Neural progenitor cell (in vitro differentiated cells): Measurements from ENCODE around the gene TNFRSF25. TPM values are rescaled to one million over a fixed set of nuclear protein-coding genes. Genes with fewer than 3 reads are reported as not detected.

ENCODE experiments used
- DNase-seq: peaks from one replicate; pipeline ENCODE4 v3.0.0-alpha.2; 2016; ENCODE audit warnings: low spot score
- H2AFZ ChIP-seq: fragments of 200-600 bp; sonication (generic); replicated peaks from 2 replicates; pipeline ENCODE4 v1.6.1; 2016; ENCODE audit warnings: antibody characterized with exemption
- H3F3A ChIP-seq: fragments of 200-600 bp; sonication (generic); 2 replicates; pipeline ENCODE4 v1.6.1; 2016; ENCODE audit warnings: antibody characterized with exemption, low read depth
- H3K27ac ChIP-seq: fragments of 200-600 bp; sonication (generic); 2 replicates; pipeline ENCODE4 v1.5.1; 2016; ENCODE audit warnings: mild to moderate bottlenecking
- H3K27me3 ChIP-seq: fragments of 200-600 bp; sonication (generic); 2 replicates; pipeline ENCODE4 v1.6.1; 2016; ENCODE audit warnings: mild to moderate bottlenecking, moderate library complexity
- H3K36me3 ChIP-seq: fragments of 200-600 bp; sonication (generic); 2 replicates; pipeline ENCODE4 v1.5.1; 2016
- H3K4me1 ChIP-seq: fragments of 200-600 bp; sonication (generic); 2 replicates; pipeline ENCODE4 v1.6.1; 2016; ENCODE audit warnings: mixed run types
- H3K4me2 ChIP-seq: fragments of 200-600 bp; sonication (generic); 2 replicates; pipeline ENCODE4 v1.6.1; 2016
- H3K4me3 ChIP-seq: fragments of 200-600 bp; sonication (generic); 2 replicates; pipeline ENCODE4 v1.5.1; 2016
- H3K79me2 ChIP-seq: fragments of 200-600 bp; sonication (generic); 2 replicates; pipeline ENCODE4 v1.6.1; 2016; ENCODE audit warnings: low read depth
- H3K9ac ChIP-seq: fragments of 200-600 bp; sonication (generic); 2 replicates; pipeline ENCODE4 v1.6.1; 2016
- H3K9me3 ChIP-seq: fragments of 200-600 bp; sonication (generic); 2 replicates; pipeline ENCODE4 v1.5.1; 2016; ENCODE audit warnings: low read depth
- H4K20me1 ChIP-seq: fragments of 200-600 bp; sonication (generic); 2 replicates; pipeline ENCODE4 v1.6.1; 2016; ENCODE audit warnings: low read depth
- H3K27ac Mint-ChIP-seq: 3 replicates; pipeline ENCODE4 v1.8.0; 2021; ENCODE audit warnings: mixed read lengths
- H3K27me3 Mint-ChIP-seq: 2 replicates; pipeline ENCODE4 v1.8.0; 2022; ENCODE audit warnings: low read depth, mild to moderate bottlenecking, inconsistent platforms, moderate library complexity, mixed read lengths; ENCODE audit not compliant: insufficient read depth
- H3K36me3 Mint-ChIP-seq: 3 replicates; pipeline ENCODE4 v1.8.0; 2021; ENCODE audit warnings: mixed read lengths
- H3K4me1 Mint-ChIP-seq: 3 replicates; pipeline ENCODE4 v1.8.0; 2021; ENCODE audit warnings: mixed read lengths
- H3K4me3 Mint-ChIP-seq: 3 replicates; pipeline ENCODE4 v1.8.0; 2021; ENCODE audit warnings: mild to moderate bottlenecking, moderate library complexity, mixed read lengths
- H3K9me3 Mint-ChIP-seq: 3 replicates; pipeline ENCODE4 v1.8.0; 2020; ENCODE audit warnings: mixed read lengths
- EZH2 ChIP-seq: fragments of 200-600 bp; sonication (generic); IDR thresholded peaks from 2 replicates; pipeline ENCODE4 v1.6.1; 2017; ENCODE audit warnings: antibody characterized with exemption, mild to moderate bottlenecking, moderate library complexity
- EZH2phosphoT487 ChIP-seq: fragments of 200-600 bp; sonication (generic); IDR thresholded peaks from 2 replicates; pipeline ENCODE4 v1.6.1; 2017; ENCODE audit warnings: antibody characterized with exemption
- total RNA-seq: library from RNA; depleted of rRNA; stranded (reverse); fragments of >200 nt; gene quantifications from 2 replicates; pipeline ENCODE4 v1.2.3, GENCODE V29; 2015; ENCODE audit warnings: low replicate concordance
- TF ChIP-seq, protein P1 (sequence below): fragments of 200-600 bp; sonication (generic); IDR thresholded peaks from 2 replicates; pipeline ENCODE4 v1.5.1; 2017; ENCODE audit warnings: antibody characterized with exemption, mild to moderate bottlenecking

The TNFRSF25 gene
- total RNA-seq, result 15.6 and 23.7 TPM in 2 replicates

DNA sequence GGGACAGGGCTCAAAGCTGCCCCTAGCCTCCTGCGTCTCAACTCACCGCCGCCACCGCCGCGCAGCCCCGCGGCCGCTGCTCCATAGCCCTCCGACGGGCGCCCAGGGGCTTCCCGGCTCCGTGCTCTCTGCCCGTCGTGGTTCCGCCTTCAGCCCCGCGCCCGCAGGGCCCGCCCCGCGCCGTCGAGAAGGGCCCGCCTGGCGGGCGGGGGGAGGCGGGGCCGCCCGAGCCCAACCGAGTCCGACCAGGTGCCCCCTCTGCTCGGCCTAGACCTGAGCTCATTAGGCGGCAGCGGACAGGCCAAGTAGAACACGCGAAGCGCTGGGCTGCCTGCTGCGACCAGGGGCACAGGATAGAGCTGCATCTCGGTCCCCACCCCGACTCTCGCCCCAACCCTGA lies at the start of gene TNFRSF25:
Gene TNFRSF25 (minus strand): TSS at position 151 of the 400 bp plus-strand sequence. CDS start 66 bp downstream, at position 85.
- Histone ChIP-seq H2AFZ (no peak within 1 kb of the TSS), H3K9me3 (no peaks in the 10 kb centered on the region), H3K9ac (no peak within 1 kb of the TSS), H3K27me3 (peaks cover 22% of the 10 kb centered on the region), H3K79me2 (no peaks in the 10 kb centered on the region), H4K20me1 (no peaks in the 10 kb centered on the region), H3K4me1 (peaks cover 10% of the 10 kb centered on the region), H3F3A (no peaks in the 10 kb centered on the region), H3K36me3 (no peaks in the 10 kb centered on the region), H3K4me2 (peak within 1 kb of the TSS; percentile 42), H3K4me3 (no peak within 1 kb of the TSS), H3K27ac (no peak within 1 kb of the TSS)
- Mint-ChIP-seq H3K27ac (no peak within 1 kb of the TSS), H3K27me3 (peaks cover 2% of the 10 kb centered on the region), H3K4me1 (peaks cover under 1% of the 10 kb centered on the region), H3K36me3 (peaks cover 6% of the 10 kb centered on the region), H3K4me3 (no peak within 1 kb of the TSS), H3K9me3 (no peaks in the 10 kb centered on the region)
- TF ChIP-seq, protein P1, sequence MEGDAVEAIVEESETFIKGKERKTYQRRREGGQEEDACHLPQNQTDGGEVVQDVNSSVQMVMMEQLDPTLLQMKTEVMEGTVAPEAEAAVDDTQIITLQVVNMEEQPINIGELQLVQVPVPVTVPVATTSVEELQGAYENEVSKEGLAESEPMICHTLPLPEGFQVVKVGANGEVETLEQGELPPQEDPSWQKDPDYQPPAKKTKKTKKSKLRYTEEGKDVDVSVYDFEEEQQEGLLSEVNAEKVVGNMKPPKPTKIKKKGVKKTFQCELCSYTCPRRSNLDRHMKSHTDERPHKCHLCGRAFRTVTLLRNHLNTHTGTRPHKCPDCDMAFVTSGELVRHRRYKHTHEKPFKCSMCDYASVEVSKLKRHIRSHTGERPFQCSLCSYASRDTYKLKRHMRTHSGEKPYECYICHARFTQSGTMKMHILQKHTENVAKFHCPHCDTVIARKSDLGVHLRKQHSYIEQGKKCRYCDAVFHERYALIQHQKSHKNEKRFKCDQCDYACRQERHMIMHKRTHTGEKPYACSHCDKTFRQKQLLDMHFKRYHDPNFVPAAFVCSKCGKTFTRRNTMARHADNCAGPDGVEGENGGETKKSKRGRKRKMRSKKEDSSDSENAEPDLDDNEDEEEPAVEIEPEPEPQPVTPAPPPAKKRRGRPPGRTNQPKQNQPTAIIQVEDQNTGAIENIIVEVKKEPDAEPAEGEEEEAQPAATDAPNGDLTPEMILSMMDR, result no peak
- no peak for TF ChIP-seq EZH2
- no peak for TF ChIP-seq EZH2phosphoT487
- peak; percentile 45 for DNase-seq

- H3K9me3 Mint-ChIP-seq, result no peaks in the 10 kb centered on the region
- TF ChIP-seq EZH2 (no peak), EZH2phosphoT487 (no peak)
- TF ChIP-seq, protein P1, result no peak
- no peak overlapping the region for H3K27ac Mint-ChIP-seq
- Histone ChIP-seq H3K36me3 (no peaks in the 10 kb centered on the region), H3K9me3 (no peaks in the 10 kb centered on the region), H3K4me3 (no peak overlapping the region), H3K4me2 (no peak overlapping the region), H4K20me1 (peaks cover 6% of the 10 kb centered on the region), H3K4me1 (peaks cover 25% of the 10 kb centered on the region), H2AFZ (no peak overlapping the region), H3K27me3 (no peaks in the 10 kb centered on the region), H3K27ac (no peak overlapping the region), H3K79me2 (no peaks in the 10 kb centered on the region), H3F3A (peaks cover 18% of the 10 kb centered on the region), H3K9ac (no peak overlapping the region)
- H3K36me3 Mint-ChIP-seq, result no peaks in the 10 kb centered on the region
- DNase-seq, result no peak
- H3K4me3 Mint-ChIP-seq, result no peak overlapping the region
- no peaks in the 10 kb centered on the region for H3K27me3 Mint-ChIP-seq
- peaks cover 29% of the 10 kb centered on the region for H3K4me1 Mint-ChIP-seq
Measured at GRCh38 chr1:6515771-6516170, 49.8 kb upstream of the TNFRSF25 start.

- peaks cover 8% of the 10 kb centered on the region for H3K4me1 ChIP-seq
- Mint-ChIP-seq H3K36me3 (no peaks in the 10 kb centered on the region), H3K4me1 (peaks cover 13% of the 10 kb centered on the region), H3K4me3 (no peak overlapping the region), H3K27me3 (no peaks in the 10 kb centered on the region), H3K9me3 (no peaks in the 10 kb centered on the region), H3K27ac (no peak overlapping the region)
- no peaks in the 10 kb centered on the region for H3K36me3 ChIP-seq
- H3K9ac ChIP-seq, result peak overlapping the region; percentile 37
- H4K20me1 ChIP-seq, result no peaks in the 10 kb centered on the region
- no peaks in the 10 kb centered on the region for H3K9me3 ChIP-seq
- no peak overlapping the region for H3K4me3 ChIP-seq
- H3K27ac ChIP-seq, result no peak overlapping the region
- DNase-seq, result no peak
- H3K79me2 ChIP-seq, result no peaks in the 10 kb centered on the region
- no peaks in the 10 kb centered on the region for H3K27me3 ChIP-seq
- no peak overlapping the region for H2AFZ ChIP-seq
- no peaks in the 10 kb centered on the region for H3F3A ChIP-seq
- H3K4me2 ChIP-seq, result no peak overlapping the region
- TF ChIP-seq EZH2phosphoT487 (no peak), EZH2 (no peak)
- TF ChIP-seq, protein P1, result no peak
Measured at GRCh38 chr1:6513320-6513801, 47.4 kb upstream of the TNFRSF25 start.
